Panc1 (cell line): ENCODE results near the gene AMN1. TPM values are rescaled to one million over a fixed set of nuclear protein-coding genes. Genes with fewer than 3 reads are reported as not detected.

Source experiments
- ATAC-seq: fragments of 200-7000 bp; cut with Tn5 transposase; 2 replicates; pipeline ENCODE4 v1.9.1; 2020; ENCODE audit warnings: mild to moderate bottlenecking, moderate library complexity
- Bru-seq: library from RNA; stranded (reverse); fragments of 400-500 nt; gene quantifications from one replicate; lab custom pipeline; 2021; lab: Mats Ljungman, UMichigan
- BruChase-seq, 2 experiments: library from RNA; stranded (reverse); fragments of 400-500 nt; gene quantifications; one replicate each; lab custom pipeline; 2021; lab: Mats Ljungman, UMichigan
- BruUV-seq: library from RNA; stranded (reverse); fragments of 400-500 nt; replicated peaks from 2 replicates; lab custom pipeline; 2021; lab: Mats Ljungman, UMichigan
- CTCF ChIA-PET: fragments of 300-600 bp; sonication (Branson Sonifier 250); formaldehyde crosslinking; loops from one replicate; lab custom pipeline; 2022; ENCODE audit warnings: antibody characterized with exemption; lab: Charles Lee
- POLR2A ChIA-PET: fragments of 300-600 bp; sonication (Branson Sonifier 250); formaldehyde crosslinking; loops from one replicate; lab custom pipeline; 2022; ENCODE audit warnings: antibody characterized with exemption; lab: Charles Lee
- DNase-seq: peaks from one replicate; pipeline ENCODE4 v3.0.0-alpha.2; 2010; ENCODE audit warnings: low read depth, low spot score
- H3K27ac ChIP-seq: 2 replicates; pipeline ENCODE4 v1.5.1; 2011; ENCODE audit warnings: mild to moderate bottlenecking, low read length, inconsistent platforms
- H3K27me3 ChIP-seq: fragments of 200-500 bp; sonication (Bioruptor generic); 2 replicates; pipeline ENCODE4 v1.6.0; 2014; ENCODE audit warnings: low read length, inconsistent platforms; ENCODE audit not compliant: control insufficient read depth, insufficient read depth
- H3K36me3 ChIP-seq: fragments of 200-500 bp; sonication (Bioruptor generic); 2 replicates; pipeline ENCODE4 v1.5.1; 2014; ENCODE audit warnings: inconsistent platforms, mild to moderate bottlenecking, low read length, moderate library complexity; ENCODE audit not compliant: control insufficient read depth, insufficient read depth
- H3K4me1 ChIP-seq: 2 replicates; pipeline ENCODE4 v1.5.1; 2011; ENCODE audit warnings: inconsistent platforms, mild to moderate bottlenecking, low read length, moderate library complexity; ENCODE audit not compliant: control insufficient read depth, insufficient read depth
- H3K4me3 ChIP-seq, 2 experiments: 2 replicates each; pipeline ENCODE4 v1.5.1; 2011 to 2012; ENCODE audit warnings: low read depth in 2 of 2, low read length in 2 of 2, mild to moderate bottlenecking in 2 of 2, inconsistent platforms in 1 of 2, moderate library complexity in 1 of 2
- H3K9me3 ChIP-seq: fragments of 200-500 bp; sonication (Bioruptor generic); 2 replicates; pipeline ENCODE4 v1.5.1; 2014; ENCODE audit warnings: low read depth, mild to moderate bottlenecking, inconsistent platforms, low read length, moderate library complexity; ENCODE audit not compliant: control insufficient read depth, insufficient read depth
- CTCF ChIP-seq: fragments of 450-650 bp; IDR thresholded peaks from 2 replicates; pipeline ENCODE4 v1.5.1; 2017; ENCODE audit warnings: mild to moderate bottlenecking
- POLR2AphosphoS5 ChIP-seq: IDR thresholded peaks from 2 replicates; pipeline ENCODE4 v1.6.1; 2012; ENCODE audit warnings: mild to moderate bottlenecking, low read depth, low read length, moderate library complexity
- REST ChIP-seq, 2 experiments: IDR thresholded peaks; 2 replicates each; pipeline ENCODE4 v1.6.1; 2011 to 2012; ENCODE audit warnings: low read depth in 2 of 2, control low read depth in 1 of 2, low read length in 1 of 2, mild to moderate bottlenecking in 1 of 2, moderate library complexity in 1 of 2; ENCODE audit not compliant: insufficient read depth in 1 of 2
- SIN3A ChIP-seq: IDR thresholded peaks from 2 replicates; pipeline ENCODE4 v1.6.1; 2012; ENCODE audit warnings: low read depth, mild to moderate bottlenecking, low read length, moderate library complexity, borderline replicate concordance; ENCODE audit not compliant: insufficient read depth
- TCF7L2 ChIP-seq: IDR thresholded peaks from 2 replicates; pipeline ENCODE4 v1.6.1; 2011; ENCODE audit warnings: mild to moderate bottlenecking, low read depth, low read length, inconsistent platforms
- in situ Hi-C: cut with HindIII; loops from 2 replicates; pipeline ENCODE4 v1.10.0; 2016; ENCODE audit warnings: low sequenced_read_pairs, low pct_unique_long_range_greater_than_20kb
- intact Hi-C: fragments of 100-400 bp; cut with micrococcal nuclease; formaldehyde crosslinking; loops from one replicate; pipeline ENCODE4 v1.10.0; 2022; ENCODE audit not compliant: unreplicated experiment
- long read RNA-seq: library from polyadenylated mRNA; unstranded; transcript quantifications from one replicate; pipeline ENCODE4 v2.0.0, GENCODE V29; 2021; ENCODE audit not compliant: unreplicated experiment
- polyA plus RNA-seq: library from polyadenylated mRNA; unstranded; fragments of >200 nt; gene quantifications from one replicate; pipeline ENCODE4 v1.2.1, GENCODE V29; 2012; ENCODE audit warnings: missing spikeins; ENCODE audit not compliant: insufficient read length
- total RNA-seq: library from RNA; stranded (reverse); gene quantifications from one replicate; pipeline ENCODE4 v1.2.1, GENCODE V29; 2021; ENCODE audit not compliant: unreplicated experiment

Gene AMN1
- total RNA-seq (16.4 TPM), Bru-seq, nascent RNA (percentile 61 among the genes with signal in this experiment), BruChase-seq, experiment 1, labeled RNA remaining after a 2-hour chase (percentile 60 among the genes with signal in this experiment), BruChase-seq, experiment 2, labeled RNA remaining after a 6-hour chase (percentile 62 among the genes with signal in this experiment)
- 11.0 TPM for polyA plus RNA-seq
- long read RNA-seq, transcript AMN1-201 (7 exons, 2,110 nt): major isoform, 8 of 19 reads
- long read RNA-seq, partial matches to known transcripts: 0 of 19 reads
- long read RNA-seq, other reads (novel, unspliced or antisense): 7 of 19 reads

- Histone ChIP-seq H3K9me3 (peaks cover 3% of the 10 kb centered on the region; the same call in 1 of the 2 replicates), H3K4me3 (peak within 1 kb of the TSS; percentile 78 to 88), H3K27me3 (no peaks in the 10 kb centered on the region), H3K36me3 (no peaks in the 10 kb centered on the region; the same call in 1 of the 2 replicates), H3K4me1 (peaks cover 16% of the 10 kb centered on the region), H3K27ac (peak within 1 kb of the TSS; percentile 98)
- TF ChIP-seq SIN3A: 0 out of 2 replicates have a peak, but pooled peaks have one; percentile 22
- peak; percentile 81 for TF ChIP-seq TCF7L2
- TF ChIP-seq POLR2AphosphoS5: peak; percentile 70; the same call in 1 of the 2 replicates
- TF ChIP-seq CTCF: no peak
- TF ChIP-seq REST (IDR thresholded peaks at IDR 0.05; ENCODE audit: insufficient read depth in 1 of 2, low read depth in 2 of 2, low read length in 1 of 2): no peak
- ATAC-seq: peak; percentile 98
- ChIA-PET POLR2A (interaction anchor here (0.9 kb wide), 1 partner anchor 14 kb away, joined by 3 read pairs; no protein-coding TSS in a partner anchor), CTCF (interaction anchor here (0.5 to 0.9 kb wide), 2 partner anchors 21 to 583 kb away, joined by 3 to 5 read pairs; no protein-coding TSS in a partner anchor)
- in situ Hi-C loops: no loop called here
- intact Hi-C loops: no loop called here
- no TSS peak for BruUV-seq
- DNase-seq: peak; percentile 100
Observed at GRCh38 chr12:31728917-31729640, at the start of gene AMN1. TSS of gene AMN1 (minus strand) at chr12:31729021. CDS start at chr12:31729008, 13 bp downstream.

- Histone ChIP-seq H3K27ac (no peak overlapping the region), H3K4me1 (no peaks in the 10 kb centered on the region), H3K4me3 (no peak overlapping the region), H3K27me3 (no peaks in the 10 kb centered on the region), H3K9me3 (no peaks in the 10 kb centered on the region), H3K36me3 (no peaks in the 10 kb centered on the region)
- TF ChIP-seq POLR2AphosphoS5 (no peak), CTCF (no peak), REST (IDR thresholded peaks at IDR 0.05; ENCODE audit: insufficient read depth in 1 of 2, low read depth in 2 of 2, low read length in 1 of 2) (no peak), TCF7L2 (no peak), SIN3A (no peak)
- ATAC-seq: no peak
- intact Hi-C loops: no loop called here
- in situ Hi-C loops: no loop called here
- no TSS peak for BruUV-seq
- CTCF ChIA-PET: no interaction called here
- no peak for DNase-seq
- POLR2A ChIA-PET: no interaction called here
Observed at GRCh38 chr12:31773867-31774266, 45.0 kb upstream of the AMN1 start.
